ENCODE measurements around the gene FCGR3B. TPM values are rescaled to one million over a fixed set of nuclear protein-coding genes. Genes with fewer than 3 reads are reported as not detected.
A peak's percentile ranks its signal among the peaks of the same experiment; 100 is the strongest.

Gene FCGR3B
- total RNA-seq (2014; rRNA removed) (not detected in 2 replicates), Bru-seq, nascent RNA (not detected), BruChase-seq, experiment 1, labeled RNA remaining after a 6-hour chase (percentile 8 among the genes with signal in this experiment), BruChase-seq, experiment 2, labeled RNA remaining after a 2-hour chase (percentile 12 among the genes with signal in this experiment)
- long read RNA-seq, result 0 reads

GRCh38 chr1:161631076-161631475 lies at the start of gene FCGR3B:
Gene FCGR3B, minus strand, starts transcription at chr1:161631176. Its CDS starts 82 bp downstream, at chr1:161631094.
- H3K9me2 ChIP-seq (replicated peaks; ENCODE audit: low read length), result no peaks in the 10 kb centered on the region
- no peak within 1 kb of the TSS for H3K4me2 ChIP-seq (ENCODE audit: low read length)
- ChIA-PET POLR2A (ENCODE audit: unreplicated experiment) (no interaction called here), CTCF (no interaction called here)
- H3K9me3 ChIP-seq (ENCODE audit: low read length), result no peaks in the 10 kb centered on the region
- H2AFZ ChIP-seq (ENCODE audit: low read length), result no peak within 1 kb of the TSS
- DNase-seq (no peak), ATAC-seq (no peak)
- H3K4me1 ChIP-seq (ENCODE audit: insufficient read depth, low read length), result no peaks in the 10 kb centered on the region
- no peak within 1 kb of the TSS for H3K9ac ChIP-seq (ENCODE audit: low read length)
- H3K27ac ChIP-seq (ENCODE audit: low read length), result no peak within 1 kb of the TSS
- H3K27me3 ChIP-seq (ENCODE audit: low read length), result no peaks in the 10 kb centered on the region
- no peaks in the 10 kb centered on the region for H3F3A ChIP-seq (ENCODE audit: low read length, unreplicated experiment)
- no peaks in the 10 kb centered on the region for H3K36me3 ChIP-seq (ENCODE audit: low read depth, low read length)
- TF ChIP-seq EZH2phosphoT487 (IDR thresholded peaks at IDR 0.05; ENCODE audit: borderline replicate concordance, low read length) (no peak), EZH2 (IDR thresholded peaks at IDR 0.05; ENCODE audit: low read length, unreplicated experiment) (no peak), CTCF (conservative IDR thresholded peaks at IDR 0.05; ENCODE audit: low read depth, low read length) (no peak)
- no peak within 1 kb of the TSS for H3K4me3 ChIP-seq (ENCODE audit: low read length)
- intact Hi-C loops (cut with micrococcal nuclease), result no loop called here
- H3K79me2 ChIP-seq (ENCODE audit: low read length), result no peaks in the 10 kb centered on the region
- no peaks in the 10 kb centered on the region for H4K20me1 ChIP-seq (ENCODE audit: low read length)
- BruUV-seq (replicated peaks), result no TSS peak

GRCh38 chr1:161678500-161678899 lies 47.5 kb upstream of the FCGR3B start:
- no peak overlapping the region for H3K4me2 ChIP-seq (ENCODE audit: low read length)
- TF ChIP-seq CTCF (conservative IDR thresholded peaks at IDR 0.05; ENCODE audit: low read depth, low read length), result no peak
- TF ChIP-seq EZH2phosphoT487 (IDR thresholded peaks at IDR 0.05; ENCODE audit: borderline replicate concordance, low read length), result no peak
- TF ChIP-seq EZH2 (IDR thresholded peaks at IDR 0.05; ENCODE audit: low read length, unreplicated experiment), result no peak
- POLR2A ChIA-PET (ENCODE audit: unreplicated experiment), result no interaction called here
- no peaks in the 10 kb centered on the region for H3K9me3 ChIP-seq (ENCODE audit: low read length)
- DNase-seq (no peak), ATAC-seq (no peak)
- no TSS peak for BruUV-seq (replicated peaks)
- no peaks in the 10 kb centered on the region for H3K4me1 ChIP-seq (ENCODE audit: insufficient read depth, low read length)
- no peak overlapping the region for H3K4me3 ChIP-seq (ENCODE audit: low read length)
- no peaks in the 10 kb centered on the region for H3F3A ChIP-seq (ENCODE audit: low read length, unreplicated experiment)
- no peaks in the 10 kb centered on the region for H3K36me3 ChIP-seq (ENCODE audit: low read depth, low read length)
- no peaks in the 10 kb centered on the region for H3K79me2 ChIP-seq (ENCODE audit: low read length)
- no peaks in the 10 kb centered on the region for H3K27me3 ChIP-seq (ENCODE audit: low read length)
- no peak overlapping the region for H2AFZ ChIP-seq (ENCODE audit: low read length)
- CTCF ChIA-PET, result no interaction called here
- no peak overlapping the region for H3K27ac ChIP-seq (ENCODE audit: low read length)
- H3K9me2 ChIP-seq (replicated peaks; ENCODE audit: low read length), result no peaks in the 10 kb centered on the region
- no peak overlapping the region for H3K9ac ChIP-seq (ENCODE audit: low read length)
- intact Hi-C loops (cut with micrococcal nuclease), result no loop called here
- no peaks in the 10 kb centered on the region for H4K20me1 ChIP-seq (ENCODE audit: low read length)

- Histone ChIP-seq H3K36me3 (ENCODE audit: low read depth, low read length) (no peaks in the 10 kb centered on the region), H3K9ac (ENCODE audit: low read length) (no peak overlapping the region), H3K9me3 (ENCODE audit: low read length) (no peaks in the 10 kb centered on the region), H3K27ac (ENCODE audit: low read length) (no peak overlapping the region), H3K79me2 (ENCODE audit: low read length) (no peaks in the 10 kb centered on the region), H4K20me1 (ENCODE audit: low read length) (no peaks in the 10 kb centered on the region), H2AFZ (ENCODE audit: low read length) (no peak overlapping the region), H3K4me2 (ENCODE audit: low read length) (no peak overlapping the region), H3K27me3 (ENCODE audit: low read length) (no peaks in the 10 kb centered on the region), H3K4me3 (ENCODE audit: low read length) (no peak overlapping the region), H3K4me1 (ENCODE audit: insufficient read depth, low read length) (no peaks in the 10 kb centered on the region), H3F3A (ENCODE audit: low read length, unreplicated experiment) (no peaks in the 10 kb centered on the region), H3K9me2 (replicated peaks; ENCODE audit: low read length) (no peaks in the 10 kb centered on the region)
- intact Hi-C loops (cut with micrococcal nuclease), result no loop called here
- no TSS peak for BruUV-seq (replicated peaks)
- no peak for TF ChIP-seq EZH2phosphoT487 (IDR thresholded peaks at IDR 0.05; ENCODE audit: borderline replicate concordance, low read length)
- no peak for TF ChIP-seq EZH2 (IDR thresholded peaks at IDR 0.05; ENCODE audit: low read length, unreplicated experiment)
- no peak for TF ChIP-seq CTCF (conservative IDR thresholded peaks at IDR 0.05; ENCODE audit: low read depth, low read length)
- POLR2A ChIA-PET (ENCODE audit: unreplicated experiment), result no interaction called here
- DNase-seq (no peak), ATAC-seq (no peak)
- CTCF ChIA-PET, result no interaction called here
These were observed 46.1 kb upstream of the FCGR3B start for GRCh38 chr1:161676958-161677689.
